Caco-2 (cell line): ENCODE results near the gene ZNF407. TPM values are rescaled to one million over a fixed set of nuclear protein-coding genes. Genes with fewer than 3 reads are reported as not detected.

ENCODE experiments used
- BruUV-seq: library from RNA; stranded (reverse); fragments of 400-500 nt; replicated peaks from 2 replicates; lab custom pipeline; 2021; lab: Mats Ljungman, UMichigan
- CTCF ChIA-PET: fragments of 300-600 bp; sonication (Branson Sonifier 250); formaldehyde crosslinking; loops from one replicate; lab custom pipeline; 2022; ENCODE audit warnings: antibody characterized with exemption; lab: Charles Lee
- POLR2A ChIA-PET: fragments of 300-600 bp; sonication (Branson Sonifier 250); formaldehyde crosslinking; loops from one replicate; lab custom pipeline; 2022; ENCODE audit warnings: antibody characterized with exemption; lab: Charles Lee
- DNase-seq, 2 experiments: peaks; one replicate each; pipeline versions ENCODE4 v3.0.0 to v3.0.0-alpha.2; 2020 to 2022
- H3K27me3 ChIP-seq: replicated peaks from 2 replicates; pipeline ENCODE4 v1.6.0; 2011; ENCODE audit warnings: low read length; ENCODE audit not compliant: control insufficient read depth, insufficient read depth
- H3K36me3 ChIP-seq: 2 replicates; pipeline ENCODE4 v1.5.1; 2011; ENCODE audit warnings: low read length; ENCODE audit not compliant: control insufficient read depth, insufficient read depth
- H3K4me1 ChIP-seq: fragments of 250-450 bp; sonication (Bioruptor Pico); 2 replicates; pipeline ENCODE4 v1.5.1; 2020; ENCODE audit warnings: mild to moderate bottlenecking
- H3K4me3 ChIP-seq: 2 replicates; pipeline ENCODE4 v1.5.1; 2011; ENCODE audit warnings: low read depth, mild to moderate bottlenecking, control low read depth, low read length
- H3K9me3 ChIP-seq: fragments of 250-450 bp; sonication (Bioruptor Pico); 2 replicates; pipeline ENCODE4 v1.5.1; 2020; ENCODE audit warnings: mild to moderate bottlenecking, moderate library complexity
- H3K27ac Mint-ChIP-seq: one replicate; pipeline ENCODE4 v1.8.0; 2022; ENCODE audit warnings: mixed read lengths; ENCODE audit not compliant: unreplicated experiment
- H3K27me3 Mint-ChIP-seq: one replicate; pipeline ENCODE4 v1.8.0; 2022; ENCODE audit warnings: mixed read lengths; ENCODE audit not compliant: insufficient read depth, unreplicated experiment
- H3K36me3 Mint-ChIP-seq: one replicate; pipeline ENCODE4 v1.8.0; 2022; ENCODE audit warnings: mild to moderate bottlenecking, mixed read lengths; ENCODE audit not compliant: insufficient read depth, unreplicated experiment
- H3K4me1 Mint-ChIP-seq: one replicate; pipeline ENCODE4 v1.8.0; 2022; ENCODE audit warnings: low read depth, mixed read lengths; ENCODE audit not compliant: unreplicated experiment
- H3K4me3 Mint-ChIP-seq: one replicate; pipeline ENCODE4 v1.8.0; 2022; ENCODE audit warnings: mild to moderate bottlenecking, moderate library complexity, mixed read lengths; ENCODE audit not compliant: unreplicated experiment
- H3K9me3 Mint-ChIP-seq: one replicate; pipeline ENCODE4 v1.8.0; 2022; ENCODE audit warnings: mixed read lengths; ENCODE audit not compliant: unreplicated experiment
- intact Hi-C: fragments of 100-400 bp; cut with micrococcal nuclease; formaldehyde crosslinking; loops from one replicate; pipeline ENCODE4 v1.10.0; 2022; ENCODE audit not compliant: unreplicated experiment
- total RNA-seq: library from RNA; stranded (reverse); gene quantifications from 2 replicates; pipeline ENCODE4 v1.2.3, GENCODE V29; 2022
- TF ChIP-seq, protein P1 (sequence below), 2 experiments: fragments of 200-600 bp in 1 of 2; IDR thresholded peaks; 1 replicate in 1 of 2; 2 replicates in 1 of 2; pipeline versions ENCODE4 v1.5.1 to v1.8.0; 2011 to 2022; ENCODE audit warnings: antibody characterized with exemption in 1 of 2, control low read depth in 1 of 2, inconsistent platforms in 1 of 2, low read depth in 1 of 2, low read length in 1 of 2, mild to moderate bottlenecking in 1 of 2, moderate library complexity in 1 of 2; ENCODE audit not compliant: insufficient read depth in 1 of 2, severe bottlenecking in 1 of 2, unreplicated experiment in 1 of 2

The ZNF407 gene
- total RNA-seq, 1 experiment from 2014 or later = 4.7 TPM

DNA sequence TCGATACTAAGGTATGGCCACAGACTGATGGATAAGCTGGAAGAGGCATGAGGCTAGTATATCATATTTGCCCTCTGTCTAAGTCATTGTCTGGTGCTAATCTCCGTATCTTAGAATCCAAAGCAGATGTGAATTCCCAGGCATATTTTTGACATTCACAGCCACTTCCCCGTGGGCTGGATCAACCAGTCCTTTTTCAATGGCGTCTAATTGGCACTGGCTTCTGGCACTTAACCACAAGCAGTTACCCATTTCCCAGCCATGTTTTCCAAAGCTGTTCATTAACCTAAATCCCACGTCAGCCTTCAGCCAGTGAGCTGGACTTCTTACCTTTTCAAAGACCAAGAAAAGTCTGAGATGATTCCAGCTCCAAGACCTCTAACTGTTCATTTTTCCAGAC is 20.7 kb upstream of the ZNF407 start:
- H3K4me3 Mint-ChIP-seq = no peak overlapping the region
- H3K27me3 Mint-ChIP-seq = peaks cover 2% of the 10 kb centered on the region
- Histone ChIP-seq H3K36me3 (no peaks in the 10 kb centered on the region), H3K27me3 (no peaks in the 10 kb centered on the region), H3K4me1 (no peaks in the 10 kb centered on the region), H3K9me3 (no peaks in the 10 kb centered on the region), H3K4me3 (no peak overlapping the region)
- TF ChIP-seq, protein P1, sequence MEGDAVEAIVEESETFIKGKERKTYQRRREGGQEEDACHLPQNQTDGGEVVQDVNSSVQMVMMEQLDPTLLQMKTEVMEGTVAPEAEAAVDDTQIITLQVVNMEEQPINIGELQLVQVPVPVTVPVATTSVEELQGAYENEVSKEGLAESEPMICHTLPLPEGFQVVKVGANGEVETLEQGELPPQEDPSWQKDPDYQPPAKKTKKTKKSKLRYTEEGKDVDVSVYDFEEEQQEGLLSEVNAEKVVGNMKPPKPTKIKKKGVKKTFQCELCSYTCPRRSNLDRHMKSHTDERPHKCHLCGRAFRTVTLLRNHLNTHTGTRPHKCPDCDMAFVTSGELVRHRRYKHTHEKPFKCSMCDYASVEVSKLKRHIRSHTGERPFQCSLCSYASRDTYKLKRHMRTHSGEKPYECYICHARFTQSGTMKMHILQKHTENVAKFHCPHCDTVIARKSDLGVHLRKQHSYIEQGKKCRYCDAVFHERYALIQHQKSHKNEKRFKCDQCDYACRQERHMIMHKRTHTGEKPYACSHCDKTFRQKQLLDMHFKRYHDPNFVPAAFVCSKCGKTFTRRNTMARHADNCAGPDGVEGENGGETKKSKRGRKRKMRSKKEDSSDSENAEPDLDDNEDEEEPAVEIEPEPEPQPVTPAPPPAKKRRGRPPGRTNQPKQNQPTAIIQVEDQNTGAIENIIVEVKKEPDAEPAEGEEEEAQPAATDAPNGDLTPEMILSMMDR (IDR thresholded peaks at IDR 0.05; ENCODE audit: insufficient read depth in 1 of 2, low read depth in 1 of 2, low read length in 1 of 2, severe bottlenecking in 1 of 2, unreplicated experiment in 1 of 2) = no peak
- no peaks in the 10 kb centered on the region for H3K36me3 Mint-ChIP-seq
- no peaks in the 10 kb centered on the region for H3K4me1 Mint-ChIP-seq
- intact Hi-C loops = no loop called here
- CTCF ChIA-PET = no interaction called here
- H3K9me3 Mint-ChIP-seq = peaks cover 11% of the 10 kb centered on the region
- no peak for DNase-seq
- POLR2A ChIA-PET = no interaction called here
- H3K27ac Mint-ChIP-seq = no peak overlapping the region
- BruUV-seq = no TSS peak

DNA sequence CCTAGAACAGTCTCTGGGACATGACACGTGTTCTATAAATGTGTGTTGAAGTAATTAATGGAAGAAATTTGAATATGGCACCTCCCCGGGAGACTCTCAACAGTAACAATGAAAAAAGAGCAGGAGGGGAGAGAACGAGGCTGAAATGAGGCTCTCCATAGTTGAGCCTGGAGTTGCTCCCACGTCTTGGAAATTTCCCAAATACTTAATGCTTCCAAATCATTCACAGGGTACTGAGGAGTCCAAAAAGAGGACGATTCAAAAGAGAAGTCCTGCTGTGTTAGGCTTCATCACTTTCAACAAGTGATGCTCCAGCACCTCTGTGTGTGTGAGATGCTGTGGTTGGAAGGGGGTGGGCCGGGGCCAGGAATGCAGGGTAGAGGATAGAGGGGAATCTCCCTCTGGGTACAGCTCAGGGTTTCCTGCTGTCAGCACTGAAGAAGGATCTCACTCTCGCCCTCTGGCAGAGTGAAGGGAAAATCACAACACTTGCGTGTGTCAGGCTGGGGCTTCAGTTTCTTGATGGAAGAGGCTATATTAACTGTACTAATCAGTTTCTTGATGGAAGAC is 18.1 kb upstream of the ZNF407 start:
- Histone ChIP-seq H3K9me3 (no peaks in the 10 kb centered on the region), H3K36me3 (no peaks in the 10 kb centered on the region), H3K4me3 (no peak overlapping the region), H3K4me1 (no peaks in the 10 kb centered on the region), H3K27me3 (no peaks in the 10 kb centered on the region)
- ChIA-PET POLR2A (no interaction called here), CTCF (interaction anchor here (0.5 kb wide), 1 partner anchor 20 kb away, joined by 6 read pairs; no protein-coding TSS in a partner anchor)
- H3K27ac Mint-ChIP-seq = no peak overlapping the region
- peaks cover 5% of the 10 kb centered on the region for H3K27me3 Mint-ChIP-seq
- BruUV-seq = no TSS peak
- intact Hi-C loops = no loop called here
- TF ChIP-seq, protein P1 (IDR thresholded peaks at IDR 0.05; ENCODE audit: insufficient read depth in 1 of 2, low read depth in 1 of 2, low read length in 1 of 2, severe bottlenecking in 1 of 2, unreplicated experiment in 1 of 2) = no peak
- H3K4me1 Mint-ChIP-seq = no peaks in the 10 kb centered on the region
- no peaks in the 10 kb centered on the region for H3K9me3 Mint-ChIP-seq
- no peaks in the 10 kb centered on the region for H3K36me3 Mint-ChIP-seq
- H3K4me3 Mint-ChIP-seq = no peak overlapping the region
- no peak for DNase-seq

DNA sequence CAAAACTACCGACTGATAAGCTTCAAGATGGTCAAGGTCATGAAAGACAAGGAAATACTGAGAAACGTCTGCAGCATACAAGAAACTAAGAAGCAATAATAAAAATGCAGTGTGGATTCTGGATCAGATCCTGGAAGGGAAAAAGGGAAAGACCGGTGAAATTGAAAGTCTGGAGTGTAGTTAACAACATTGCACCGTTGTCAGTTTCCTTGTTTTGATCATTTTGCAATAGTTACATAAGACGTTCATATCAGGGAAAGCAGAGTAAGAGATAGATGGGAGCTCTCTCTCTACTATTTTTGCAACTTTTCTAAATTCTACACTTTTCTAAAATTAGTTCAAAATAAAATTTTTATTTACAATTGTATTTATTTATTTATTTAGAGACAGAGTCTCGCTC is 15.0 kb upstream of the ZNF407 start:
- Mint-ChIP-seq H3K4me1 (no peaks in the 10 kb centered on the region), H3K36me3 (no peaks in the 10 kb centered on the region), H3K9me3 (no peaks in the 10 kb centered on the region), H3K4me3 (no peak overlapping the region), H3K27me3 (peaks cover 14% of the 10 kb centered on the region), H3K27ac (no peak overlapping the region)
- H3K36me3 ChIP-seq = no peaks in the 10 kb centered on the region
- no TSS peak for BruUV-seq
- no peaks in the 10 kb centered on the region for H3K27me3 ChIP-seq
- H3K4me1 ChIP-seq = no peaks in the 10 kb centered on the region
- no peak overlapping the region for H3K4me3 ChIP-seq
- H3K9me3 ChIP-seq = no peaks in the 10 kb centered on the region
- intact Hi-C loops = no loop called here
- no peak for DNase-seq
- TF ChIP-seq, protein P1 (IDR thresholded peaks at IDR 0.05; ENCODE audit: insufficient read depth in 1 of 2, low read depth in 1 of 2, low read length in 1 of 2, severe bottlenecking in 1 of 2, unreplicated experiment in 1 of 2) = no peak
- CTCF ChIA-PET = no interaction called here
- POLR2A ChIA-PET = no interaction called here
